Esophagus squamous epithelium (tissue), 5 donors: ENCODE measurements around the gene USP10. TPM values are rescaled to one million over a fixed set of nuclear protein-coding genes. Genes with fewer than 3 reads are reported as not detected.
A peak's percentile ranks its signal among the peaks of the same experiment; 100 is the strongest.

Experiments used
- DNase-seq: peaks from one replicate; lab custom pipeline; 2025; lab: John Stamatoyannopoulos, UW
- H3K27ac ChIP-seq, 4 donors: fragments of 200-600 bp; sonication (generic); one replicate each; pipeline ENCODE4 v1.5.1; 2016 to 2019; ENCODE audit warnings: mild to moderate bottlenecking in 1 of 4
- H3K27me3 ChIP-seq, 4 donors: fragments of 200-600 bp; sonication (generic); 1 replicate in 3 of 4; 2 replicates in 1 of 4; pipeline versions ENCODE4 v1.5.1 to v1.6.0; 2017 to 2021; ENCODE audit warnings: antibody characterized with exemption in 1 of 4
- H3K36me3 ChIP-seq, 3 donors: fragments of 200-600 bp; sonication (generic); one replicate each; pipeline ENCODE4 v1.5.1; 2016 to 2019
- H3K4me1 ChIP-seq, 3 donors: fragments of 200-600 bp; sonication (generic); one replicate each; pipeline ENCODE4 v1.5.1; 2017 to 2019
- H3K4me3 ChIP-seq, 4 donors: fragments of 200-600 bp; sonication (generic); 1 replicate in 3 of 4; 2 replicates in 1 of 4; pipeline ENCODE4 v1.5.1; 2016 to 2019; ENCODE audit warnings: mild to moderate bottlenecking in 2 of 4, moderate library complexity in 1 of 4
- H3K9me3 ChIP-seq, 3 donors: fragments of 200-600 bp; sonication (generic); one replicate each; pipeline ENCODE4 v1.5.1; 2016 to 2019
- CTCF ChIP-seq, 6 experiments: fragments of 450-650 bp in 4 of 6; fragments of 200-600 bp in 2 of 6; sonication (generic) in 2 of 6; IDR thresholded peaks; one replicate each; pipeline ENCODE4 v1.5.1; 2016 to 2019; ENCODE audit warnings: antibody characterized with exemption in 6 of 6, mild to moderate bottlenecking in 4 of 6, moderate library complexity in 4 of 6
- POLR2A ChIP-seq, 4 donors: fragments of 450-650 bp; IDR thresholded peaks; one replicate each; pipeline ENCODE4 v1.6.1; 2017; ENCODE audit warnings: antibody characterized with exemption in 4 of 4, mild to moderate bottlenecking in 4 of 4, moderate library complexity in 3 of 4
- WGBS, 2 donors: methylation state at CpG; one replicate each; pipeline ENCODE4 v1.1.5; 2018; 5-methylcytosine and 5-hydroxymethylcytosine counted together
- intact Hi-C: fragments of 100-400 bp; cut with DNase I; formaldehyde crosslinking; loops from one replicate; pipeline ENCODE4 v1.15.0; 2022
- total RNA-seq, 4 donors: library from RNA; depleted of rRNA; stranded (reverse); fragments of >200 nt; gene quantifications; one replicate each; pipeline ENCODE4 v1.1.0, GENCODE V29; 2016
- donor health status: DM: yes; HTN: yes; CAD: no.

USP10 gene
- total RNA-seq, 4 donors from 2014 or later, result 44.7 to 71.5 (median 56.0) TPM

- WGBS, 2 donors, result 85 to 90% methylated on average over 6 to 7 of the region's 7 CpGs
- intact Hi-C loops, result no loop called here
- H3K4me1 ChIP-seq, result peaks cover 0 to 36% (median 5%) of the 10 kb centered on the region in 3 donors
Measured at GRCh38 chr16:84716740-84717139, 16.9 kb downstream of the USP10 start.

DNA sequence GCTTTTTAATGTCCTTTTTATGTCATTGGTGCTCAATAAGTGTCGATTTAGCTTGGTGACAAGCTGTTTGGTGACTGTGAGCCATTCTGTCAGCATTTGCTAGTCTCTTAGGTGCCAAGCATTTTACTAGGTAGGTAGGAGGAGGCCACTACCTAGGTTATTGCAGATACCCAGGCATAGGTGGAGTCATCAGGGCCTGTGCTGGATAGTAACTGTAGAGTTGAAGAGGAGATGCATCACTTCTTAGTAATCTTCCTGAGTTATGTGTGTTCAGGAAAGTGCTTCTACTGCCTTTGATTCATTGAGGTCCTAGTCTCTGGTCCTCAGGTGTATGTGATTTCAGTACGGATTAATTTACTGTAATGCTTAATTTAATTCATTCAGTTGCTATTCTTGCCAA lies 17.7 kb downstream of the USP10 start:
- H3K9me3 ChIP-seq, result no peaks in the 10 kb centered on the region
- DNase-seq, result no peak
- no peak overlapping the region for H3K27ac ChIP-seq
- H3K4me1 ChIP-seq, result peaks cover 0 to 29% (median 5%) of the 10 kb centered on the region in 3 donors
- no peak overlapping the region for H3K4me3 ChIP-seq
- H3K27me3 ChIP-seq, result no peaks in the 10 kb centered on the region
- TF ChIP-seq CTCF (IDR thresholded peaks at IDR 0.05) (no peak), POLR2A (IDR thresholded peaks at IDR 0.05) (no peak)
- intact Hi-C loops, result no loop called here
- whole genome bisulfite sequencing, 2 donors, result 78 to 90% methylated on average over 2 of the region's 2 CpGs
- H3K36me3 ChIP-seq, result peaks cover 0 to 21% (median 0%) of the 10 kb centered on the region in 3 donors

More at GRCh38 chr16:84716740-84717139, 16.9 kb downstream of the USP10 start:
- Histone ChIP-seq H3K4me3 (no peak overlapping the region), H3K36me3 (peaks cover 0 to 14% (median 0%) of the 10 kb centered on the region in 3 donors), H3K27ac (no peak overlapping the region), H3K9me3 (no peaks in the 10 kb centered on the region), H3K27me3 (no peaks in the 10 kb centered on the region)
- TF ChIP-seq POLR2A (IDR thresholded peaks at IDR 0.05) (no peak), CTCF (IDR thresholded peaks at IDR 0.05) (no peak)
- DNase-seq, result no peak

DNA sequence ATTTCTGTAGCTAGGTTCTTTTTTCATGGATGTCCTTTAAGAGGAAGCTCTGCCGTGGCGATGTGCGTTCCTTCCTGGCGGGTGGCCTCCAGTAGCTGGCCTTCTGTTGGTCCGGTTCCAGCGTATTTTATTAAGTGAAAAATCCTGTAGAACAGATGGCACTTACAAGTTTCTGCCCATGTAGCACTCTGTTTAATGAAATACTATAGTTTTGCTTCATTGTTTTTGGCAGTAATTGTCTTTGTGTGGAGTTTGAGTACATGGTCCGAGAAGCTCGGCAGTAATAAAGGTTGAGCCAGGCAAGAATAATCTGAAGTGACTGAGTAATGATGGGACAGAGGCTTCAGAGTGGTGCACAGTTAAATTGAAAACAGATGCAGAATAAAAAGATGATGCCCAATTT lies 20.4 kb downstream of the USP10 start:
- Histone ChIP-seq H3K4me3 (no peak overlapping the region), H3K27ac (peak overlapping the region in 1 of 4 donors; percentile 31), H3K9me3 (no peaks in the 10 kb centered on the region), H3K36me3 (peaks cover 0 to 23% (median 0%) of the 10 kb centered on the region in 3 donors), H3K27me3 (no peaks in the 10 kb centered on the region), H3K4me1 (peaks cover under 1 to 48% (median 5%) of the 10 kb centered on the region in 3 donors)
- TF ChIP-seq CTCF (IDR thresholded peaks at IDR 0.05) (no peak), POLR2A (IDR thresholded peaks at IDR 0.05) (no peak)
- intact Hi-C loops, result loop anchor here (5.0 to 10.0 kb wide), 2 partner anchors 48 to 205 kb away; no protein-coding TSS in a partner anchor
- no peak for DNase-seq
- WGBS, 2 donors, result 55 to 59% methylated on average over 8 of the region's 8 CpGs

DNA sequence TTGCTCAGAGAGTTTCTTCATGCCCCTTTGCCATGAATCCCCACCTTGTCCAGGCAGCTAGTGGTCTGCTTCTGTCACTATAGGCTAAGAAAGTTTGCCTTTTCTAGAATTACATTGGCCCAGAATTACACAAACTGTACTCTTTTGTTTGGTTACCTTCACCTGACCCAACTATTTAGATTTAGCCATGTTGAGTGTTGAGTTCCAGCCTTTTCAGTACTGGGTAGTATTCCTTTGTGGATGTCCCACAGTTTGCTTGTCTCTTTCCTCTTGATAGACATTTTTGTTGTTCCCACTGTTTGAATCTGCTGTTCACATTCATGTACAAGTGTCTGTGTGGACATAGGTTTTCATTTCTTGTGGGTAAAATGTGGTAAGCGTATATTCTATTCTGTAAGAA lies 22.3 kb downstream of the USP10 start:
- Histone ChIP-seq H3K4me1 (peaks cover 12 to 67% (median 13%) of the 10 kb centered on the region in 3 donors), H3K27ac (no peak overlapping the region), H3K4me3 (no peak overlapping the region), H3K27me3 (no peaks in the 10 kb centered on the region), H3K36me3 (peaks cover 0 to 17% (median 0%) of the 10 kb centered on the region in 3 donors), H3K9me3 (no peaks in the 10 kb centered on the region)
- WGBS, 2 donors, result 88 to 100% methylated on average over 1 of the region's 1 CpG
- TF ChIP-seq CTCF (IDR thresholded peaks at IDR 0.05), result no peak
- no peak for TF ChIP-seq POLR2A (IDR thresholded peaks at IDR 0.05)
- intact Hi-C loops, result loop anchor here (5.0 to 10.0 kb wide), 2 partner anchors 50 to 207 kb away; no protein-coding TSS in a partner anchor
- DNase-seq, result no peak

DNA sequence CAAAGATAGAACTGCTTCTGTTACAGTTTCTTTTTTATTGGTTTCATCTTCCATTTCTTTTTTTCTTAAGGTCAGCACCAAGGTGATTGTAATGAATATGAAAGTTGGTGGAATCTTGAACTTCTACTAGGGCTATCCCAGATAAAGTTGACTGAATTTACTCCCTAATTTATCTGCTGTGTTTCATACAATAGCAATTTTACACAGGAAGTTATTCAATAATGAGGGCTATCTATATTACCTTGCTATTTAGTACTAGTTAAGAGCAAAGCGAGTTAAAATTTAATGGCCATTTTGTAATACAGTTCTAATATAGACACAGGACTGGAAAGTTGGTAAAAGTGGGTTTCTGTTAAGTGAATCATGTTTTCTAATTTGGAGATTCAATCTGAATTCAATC lies 24.1 kb downstream of the USP10 start:
- no peak for DNase-seq
- TF ChIP-seq POLR2A (IDR thresholded peaks at IDR 0.05) (no peak), CTCF (IDR thresholded peaks at IDR 0.05) (no peak)
- Histone ChIP-seq H3K27ac (no peak overlapping the region), H3K27me3 (no peaks in the 10 kb centered on the region), H3K9me3 (no peaks in the 10 kb centered on the region), H3K4me1 (peaks cover 12 to 66% (median 13%) of the 10 kb centered on the region in 3 donors), H3K36me3 (peaks cover 0 to 15% (median 0%) of the 10 kb centered on the region in 3 donors), H3K4me3 (no peak overlapping the region)
- intact Hi-C loops, result loop anchor here (5.0 to 10.0 kb wide), 2 partner anchors 52 to 209 kb away; no protein-coding TSS in a partner anchor
- 94 to 96% methylated on average over 1 of the region's 1 CpG for WGBS, 2 donors
